Cerebellar nuclear complex (tissue), 1 donor: ENCODE data around the gene ZRANB3.
"Not testable (repeated sequence)": the region's sequence is repeated elsewhere in the genome, so short reads cannot be mapped to it uniquely, and the experiment has no call there.

Source experiments
- DNase-seq, 2 experiments: peaks; one replicate each; lab custom pipeline; 2025; lab: John Stamatoyannopoulos, UW

ZRANB3 gene

DNA sequence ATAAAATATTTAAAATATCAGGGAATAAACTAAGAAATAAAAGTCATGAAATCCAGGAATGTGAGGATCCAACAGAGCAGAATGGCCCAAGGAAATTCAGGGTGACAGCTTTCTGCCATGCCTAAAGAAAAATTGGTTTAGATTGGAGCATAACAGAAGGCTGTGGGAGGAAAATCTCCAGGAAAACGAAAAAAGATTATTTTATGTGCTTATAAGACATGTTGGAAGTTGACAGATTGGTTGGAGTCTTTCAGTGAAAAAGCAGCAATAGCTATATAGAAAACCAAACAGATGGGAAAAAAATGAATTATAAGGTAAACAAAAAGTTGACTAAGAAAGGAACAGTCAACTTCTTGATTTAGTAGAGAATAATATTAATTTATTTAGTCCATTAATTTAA is 203.9 kb downstream of the ZRANB3 start:
- no peak for DNase-seq

- DNase-seq: no peak
These were observed 210.3 kb downstream of the ZRANB3 start for GRCh38 chr2:135320465-135321355.

- DNase-seq: no peak
These were observed 212.2 kb downstream of the ZRANB3 start for GRCh38 chr2:135318808-135319207.

- DNase-seq: no peak
These were observed 213.6 kb downstream of the ZRANB3 start for GRCh38 chr2:135317375-135317774.

DNA sequence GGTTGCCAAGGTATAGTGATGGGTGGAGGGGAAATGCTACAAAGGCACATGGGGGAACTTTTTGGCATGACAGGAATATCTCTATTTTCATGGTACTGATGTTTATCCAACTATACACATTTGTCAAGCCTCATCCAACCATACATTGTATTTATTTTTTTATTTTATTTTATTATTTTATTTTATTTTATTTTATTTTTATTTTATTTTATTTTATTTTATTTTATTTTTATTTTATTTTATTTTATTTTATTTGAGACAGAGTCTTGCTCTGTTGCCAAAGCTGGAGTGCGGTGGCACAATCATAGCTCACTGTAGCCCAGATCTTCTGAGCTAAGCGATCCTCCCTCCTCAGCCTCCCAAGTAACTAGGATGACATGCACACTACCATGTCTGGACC is 219.1 kb downstream of the ZRANB3 start:
- DNase-seq: no peak

DNA sequence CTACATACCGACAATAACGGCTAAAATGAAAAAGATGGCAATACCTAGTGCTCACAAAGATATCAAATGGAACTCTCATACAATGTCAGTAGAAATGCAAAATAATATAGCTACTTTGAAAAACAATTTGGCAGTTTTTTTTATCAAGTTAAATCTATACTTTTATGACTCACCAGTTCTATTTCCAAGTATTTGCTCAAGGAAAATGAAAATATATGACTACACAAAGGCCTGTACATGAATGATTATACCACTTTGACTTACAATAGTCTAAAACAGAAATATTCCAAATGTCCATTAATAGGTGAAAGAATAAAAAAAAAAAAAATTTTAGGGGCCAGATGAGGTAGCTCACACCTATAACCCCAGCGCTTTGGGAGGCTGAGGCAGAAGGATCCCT is 219.8 kb downstream of the ZRANB3 start:
- no peak for DNase-seq

DNA sequence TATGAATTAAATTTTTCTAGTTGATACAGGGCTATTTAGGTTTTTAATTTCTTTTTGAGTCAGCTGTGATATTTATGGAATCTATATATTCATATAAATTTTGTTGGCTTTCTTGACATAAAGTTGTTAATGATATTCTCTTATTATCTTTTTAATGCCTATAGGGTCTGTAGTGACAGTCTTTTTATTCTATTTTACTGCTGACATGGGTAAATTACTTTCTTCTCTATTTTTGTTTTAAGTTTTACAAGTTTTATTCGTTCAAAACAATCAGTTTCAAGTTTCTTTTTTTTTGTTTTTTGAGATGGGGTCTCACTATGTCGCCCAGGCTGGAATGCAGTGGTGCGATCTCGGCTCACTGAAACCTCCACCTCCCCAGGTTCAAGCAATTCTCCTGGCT is 226.3 kb downstream of the ZRANB3 start:
- DNase-seq: no peak

DNA sequence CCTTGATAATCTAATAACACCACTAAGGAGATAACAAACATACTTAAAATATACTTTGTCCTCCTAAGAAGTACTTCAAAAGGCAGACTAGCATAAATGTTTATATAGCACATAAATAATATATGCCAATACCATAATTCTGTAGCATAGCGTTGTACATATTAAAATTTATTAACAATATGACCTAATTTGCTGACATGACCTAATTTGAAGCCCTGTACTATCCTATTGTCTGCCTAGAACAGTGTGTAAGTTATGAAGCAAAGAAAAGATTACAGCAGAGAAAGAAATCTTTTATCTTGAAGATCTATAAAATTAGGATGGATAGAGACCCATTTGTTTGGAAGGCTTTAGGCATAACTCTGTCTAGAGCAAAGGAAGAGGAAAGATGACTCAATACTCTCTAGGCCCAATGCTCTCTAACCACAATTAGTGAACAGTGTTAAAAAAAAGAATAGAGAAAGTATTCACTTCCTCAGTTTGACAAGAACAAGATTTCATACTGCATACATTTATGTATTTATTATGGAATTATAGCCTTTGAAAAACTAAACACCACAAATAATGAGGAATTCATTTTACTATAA is 231.3 kb downstream of the ZRANB3 start:
- DNase-seq: no peak

GRCh38 chr2:135299165-135299564 is 231.9 kb downstream of the ZRANB3 start:
- DNase-seq: no peak

- not testable (repeated sequence) for DNase-seq
These were observed 243.9 kb downstream of the ZRANB3 start for GRCh38 chr2:135287121-135287520.

- no peak for DNase-seq
These were observed 245.6 kb downstream of the ZRANB3 start for GRCh38 chr2:135285391-135285790.

GRCh38 chr2:135281379-135281778 is 249.6 kb downstream of the ZRANB3 start:
- no peak for DNase-seq

GRCh38 chr2:135279209-135279608 is 251.8 kb downstream of the ZRANB3 start:
- no peak for DNase-seq

- DNase-seq: no peak
These were observed 254.5 kb downstream of the ZRANB3 start for GRCh38 chr2:135276525-135276924.

- DNase-seq: no peak
These were observed 260.0 kb downstream of the ZRANB3 start for GRCh38 chr2:135271006-135271405.

GRCh38 chr2:135265960-135266490 is 265.0 kb downstream of the ZRANB3 start:
- no peak for DNase-seq

GRCh38 chr2:135259123-135259522 is 271.9 kb downstream of the ZRANB3 start:
- no peak for DNase-seq

GRCh38 chr2:135258193-135258592 is 272.8 kb downstream of the ZRANB3 start:
- DNase-seq: no peak

- DNase-seq: no peak
These were observed 273.5 kb downstream of the ZRANB3 start for GRCh38 chr2:135257383-135258090.

GRCh38 chr2:135256531-135257260 is 274.3 kb downstream of the ZRANB3 start:
- no peak for DNase-seq

- DNase-seq: no peak
These were observed 275.8 kb downstream of the ZRANB3 start for GRCh38 chr2:135255208-135255607.
